ENCODE results near the gene IFNGR1.

GRCh38 chr6:137163732-137164318 lies 55.4 kb downstream of the IFNGR1 start:
- no peak for TF ChIP-seq CTCF (IDR thresholded peaks at IDR 0.05; ENCODE audit: low read depth, low read length, poor library complexity, severe bottlenecking)
- TF ChIP-seq EZH2phosphoT487 (IDR thresholded peaks at IDR 0.05; ENCODE audit: borderline replicate concordance, low read length): no peak

All from DOHH2 (cell line).